Keratinocyte (primary cell): ENCODE measurements around the gene TAOK3.

Experiments used
- CTCF ChIP-seq, 3 experiments: IDR thresholded peaks in 1 of 3; conservative IDR thresholded peaks in 1 of 3; optimal IDR thresholded peaks in 1 of 3; 2 replicates in 2 of 3; 3 replicates in 1 of 3; pipeline versions ENCODE3 to v1.5.1; 2011; ENCODE audit warnings: low read length in 3 of 3, mild to moderate bottlenecking in 3 of 3, moderate library complexity in 2 of 3, control low read depth in 1 of 3, inconsistent platforms in 1 of 3; ENCODE audit not compliant: insufficient read depth in 2 of 3; ENCODE audit errors: extremely low read depth in 1 of 3
- EZH2 ChIP-seq: IDR thresholded peaks from one replicate; pipeline ENCODE4 v1.6.1; 2012; ENCODE audit warnings: inconsistent platforms, mild to moderate bottlenecking, low read length, moderate library complexity

- no peak for TF ChIP-seq CTCF (optimal IDR thresholded peaks at IDR 0.05 in 1 of 3, IDR thresholded peaks at IDR 0.05 in 1 of 3, conservative IDR thresholded peaks at IDR 0.05 in 1 of 3; ENCODE audit: extremely low read depth in 1 of 3, insufficient read depth in 2 of 3, low read length in 3 of 3)
- TF ChIP-seq EZH2 = no peak
Measured at GRCh38 chr12:118183155-118183554, 189.6 kb downstream of the TAOK3 start.
